NCI-H1436 treated with DMSO at 0.1 percent for 48 hours (cell line): ENCODE data around the gene RALGAPB.
"Not testable (repeated sequence)": the region's sequence is repeated elsewhere in the genome, so short reads cannot be mapped to it uniquely, and the experiment has no call there.

Experiments
- DNase-seq: peaks from one replicate; lab custom pipeline; 2025; lab: John Stamatoyannopoulos, UW

RALGAPB gene

DNA sequence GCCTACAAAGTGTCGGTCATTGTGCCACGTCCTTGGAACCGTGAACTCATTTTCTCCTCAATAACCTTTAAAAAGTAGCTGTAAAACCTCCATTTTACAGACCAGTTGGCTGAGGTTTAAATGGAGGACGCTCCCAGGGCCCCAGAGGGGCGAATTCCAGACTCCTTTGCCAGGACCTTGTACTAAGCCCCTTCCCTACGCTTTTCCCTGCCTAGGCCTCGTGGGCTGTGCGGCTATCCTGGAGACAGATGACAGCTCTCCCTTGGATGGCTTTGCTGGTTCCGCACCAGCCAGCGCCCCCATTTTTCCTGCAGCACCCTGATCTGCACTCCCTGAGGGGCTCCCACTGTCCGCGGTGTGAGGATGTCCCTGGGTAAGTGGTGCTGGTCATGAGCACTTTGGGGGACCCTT, 25.4 kb upstream of the RALGAPB start:
- DNase-seq, result no peak

DNA sequence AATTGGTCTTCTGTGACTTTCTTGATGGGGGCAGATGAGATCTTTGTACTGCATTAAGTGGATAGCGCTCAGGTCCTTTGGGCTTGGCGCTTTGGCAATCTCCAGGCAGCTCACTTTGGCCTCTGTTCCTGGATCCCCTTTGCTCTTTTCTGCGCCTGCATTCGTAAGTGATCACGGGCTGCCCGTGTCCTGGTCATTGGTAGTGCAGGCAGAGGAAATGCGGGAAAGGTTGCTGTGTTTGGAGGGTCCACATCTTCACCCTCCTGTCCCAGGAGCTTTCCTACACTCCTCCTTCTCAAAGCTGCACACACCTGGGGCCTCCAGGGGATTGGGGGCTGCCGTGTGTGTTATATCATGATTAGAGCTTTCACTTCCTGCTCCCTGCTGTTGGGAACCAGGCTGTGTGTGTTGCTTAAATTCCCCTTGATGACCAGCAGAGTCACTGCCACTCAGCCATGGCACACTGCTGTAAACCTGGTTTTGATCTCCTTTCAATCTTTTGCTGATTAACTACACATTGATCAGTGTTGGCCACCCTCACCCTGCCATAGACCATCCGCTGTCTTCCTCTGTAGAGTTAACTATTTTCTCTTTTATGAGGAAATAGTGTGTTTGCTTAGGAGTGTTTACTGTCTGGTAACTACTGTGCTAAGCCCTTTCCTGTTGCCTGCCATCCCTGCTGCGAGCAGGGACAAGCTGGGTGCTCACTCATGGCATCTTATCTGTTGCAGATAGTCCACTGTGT, 24.5 kb upstream of the RALGAPB start:
- DNase-seq, result no peak

DNA sequence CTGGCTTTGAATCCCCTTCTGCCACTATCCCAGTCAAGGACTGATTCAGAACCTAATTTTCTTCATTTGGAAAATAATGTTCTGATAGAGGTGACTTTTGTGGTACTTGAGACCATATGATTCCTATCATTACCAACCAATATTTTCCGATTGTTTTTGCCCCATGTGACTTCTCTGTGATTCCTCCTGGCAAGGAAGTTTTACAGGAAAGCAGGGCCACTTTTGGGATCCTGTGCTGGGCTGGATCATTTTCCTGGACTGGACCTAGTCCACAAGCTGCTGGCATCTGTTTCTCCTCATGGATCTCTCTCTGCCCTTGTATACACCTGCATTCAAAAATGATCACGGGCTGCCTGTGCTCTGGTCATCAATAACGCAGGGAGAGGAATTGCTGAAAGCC, 23.6 kb upstream of the RALGAPB start:
- no peak for DNase-seq

DNA sequence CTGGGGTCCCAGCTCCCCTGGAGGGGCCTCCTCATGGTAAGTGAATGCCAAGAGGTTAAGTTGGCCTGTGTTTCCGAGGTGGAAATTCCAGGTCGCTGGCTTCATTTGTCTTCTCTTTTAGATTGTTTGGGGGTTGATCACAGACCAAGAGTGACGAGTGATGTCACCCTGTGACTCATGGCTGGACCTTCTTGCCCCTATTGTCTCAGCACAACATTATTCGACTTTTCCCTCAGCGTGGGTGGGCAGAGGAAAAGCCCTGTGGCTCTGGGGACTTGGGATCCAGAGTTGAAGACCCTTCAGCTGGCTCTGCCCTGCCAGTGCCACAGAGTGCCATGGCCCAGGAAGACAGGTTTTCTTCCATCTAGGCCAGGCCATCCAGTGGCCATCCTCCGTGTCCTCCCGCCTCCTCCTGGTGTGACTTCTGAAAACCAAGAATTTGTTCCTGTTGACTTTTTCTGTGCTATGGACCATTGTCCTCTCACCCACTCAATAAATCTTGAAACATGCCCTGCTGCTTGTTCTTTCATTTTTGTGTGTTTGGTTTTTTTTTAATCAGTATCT, 22.1 kb upstream of the RALGAPB start:
- no peak for DNase-seq

DNA sequence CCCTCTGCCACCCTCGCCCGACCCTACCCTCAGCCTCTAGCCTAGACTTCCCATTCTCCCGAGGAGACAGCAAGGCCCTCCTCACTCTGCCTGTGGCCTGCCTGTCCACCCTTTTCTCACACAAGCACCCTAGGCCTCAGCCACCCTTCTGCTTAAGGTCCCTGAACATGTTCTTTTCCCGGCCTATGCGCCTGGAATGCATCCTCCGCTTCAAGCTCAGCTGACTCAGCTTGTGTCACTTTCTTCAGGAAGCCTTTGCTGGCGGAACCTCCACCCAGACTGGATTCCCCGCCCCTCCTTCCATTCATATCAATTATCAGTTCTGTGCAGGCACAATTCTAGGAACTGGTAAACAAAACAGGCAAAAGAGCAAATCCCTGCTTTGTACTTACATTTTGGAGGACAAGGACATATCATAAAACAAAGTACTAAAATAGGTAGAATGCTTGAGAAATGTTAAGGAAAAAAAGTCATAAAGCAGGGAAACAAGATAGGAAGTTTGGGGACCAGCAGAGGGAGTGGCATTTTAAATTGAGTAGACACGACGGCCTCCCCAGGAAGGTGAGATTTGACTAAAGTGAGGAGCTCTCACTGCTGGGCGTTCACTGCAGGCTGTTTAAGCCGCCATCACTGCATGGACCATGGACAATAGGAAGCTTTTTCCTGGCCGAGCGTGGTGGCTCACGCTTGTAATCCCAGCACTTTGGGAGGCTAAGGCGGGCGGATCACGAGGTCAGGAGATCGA, 19.6 kb upstream of the RALGAPB start:
- no peak for DNase-seq

DNA sequence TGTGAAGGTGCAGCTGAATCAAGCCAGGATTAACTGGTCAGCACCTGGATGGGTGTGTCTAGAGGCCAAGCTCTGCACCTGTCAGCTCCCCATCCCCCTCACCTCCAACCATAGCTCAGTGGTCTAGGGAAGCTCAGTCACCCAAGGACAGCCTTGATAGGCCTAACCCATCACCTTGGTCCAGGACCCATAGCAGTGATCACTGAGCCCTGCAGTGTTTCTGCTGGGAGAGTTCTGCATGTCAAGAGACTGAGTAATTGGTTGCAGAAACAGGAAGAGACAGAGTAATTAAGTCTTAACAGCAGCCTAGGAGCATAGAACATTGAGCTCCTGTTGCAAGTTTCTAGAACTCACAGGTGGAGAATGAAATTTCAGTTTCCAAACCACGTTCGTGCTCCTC, 18.7 kb upstream of the RALGAPB start:
- DNase-seq, result no peak

DNA sequence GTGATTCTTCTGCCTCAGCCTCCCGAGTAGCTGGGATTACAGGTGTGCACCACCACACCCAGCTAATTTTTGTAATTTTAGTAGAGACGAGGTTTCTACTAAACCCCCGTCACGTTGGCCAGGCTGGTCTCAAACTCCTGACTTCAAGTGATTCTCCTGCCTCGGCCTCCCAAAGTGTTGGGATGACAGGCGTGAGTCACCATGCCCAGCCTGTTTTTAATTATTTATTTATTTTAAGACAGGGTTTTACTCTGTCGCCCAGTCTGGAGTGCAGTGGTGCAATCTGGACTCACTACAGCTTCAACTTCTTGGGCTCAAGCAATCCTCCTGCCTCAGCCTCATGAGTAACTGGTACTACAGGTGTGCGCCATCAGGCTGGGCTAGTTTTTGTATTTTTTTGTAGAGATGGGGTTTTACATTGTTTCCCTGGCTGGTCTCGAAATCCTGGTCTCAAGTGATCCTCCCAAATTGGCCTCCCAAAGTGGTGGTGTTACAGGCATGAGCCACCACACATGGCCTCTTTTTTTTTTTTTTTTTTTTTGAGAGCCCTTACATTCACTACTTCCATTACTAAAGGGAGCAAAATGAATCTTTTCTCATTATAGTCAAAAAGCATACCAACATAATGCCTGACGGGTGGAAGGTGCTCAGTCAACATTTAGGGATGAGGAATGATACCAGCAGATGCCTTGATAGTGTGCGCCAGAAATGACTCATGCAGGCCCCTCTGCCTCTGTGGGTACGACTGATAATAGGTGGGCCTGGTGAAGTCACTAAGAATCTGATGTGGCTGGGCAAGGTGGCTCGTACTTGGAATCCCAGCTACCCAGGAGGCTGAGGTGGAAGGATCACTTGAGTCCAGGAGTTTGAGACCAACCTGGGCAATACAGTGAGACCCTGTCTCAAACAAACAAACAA, 17.8 kb upstream of the RALGAPB start:
- DNase-seq, result no peak

DNA sequence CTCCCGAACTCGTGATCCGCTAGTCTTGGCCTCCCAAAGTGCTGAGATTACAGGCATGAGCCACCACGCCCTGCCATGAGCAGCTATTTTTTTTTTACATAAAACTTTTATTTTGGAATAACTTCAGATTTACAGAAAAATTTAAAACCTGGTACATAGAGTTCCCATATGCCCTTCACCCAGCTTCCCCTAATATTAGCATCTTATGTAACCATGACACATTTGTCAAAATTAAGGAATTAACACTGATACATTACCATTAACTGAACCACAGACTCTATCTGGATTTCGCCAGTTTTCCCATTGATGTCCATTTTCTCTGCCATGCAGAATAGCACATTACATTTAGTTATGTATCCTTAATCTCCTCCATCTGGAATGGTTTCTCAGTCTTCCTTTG, 14.3 kb upstream of the RALGAPB start:
- no peak for DNase-seq

DNA sequence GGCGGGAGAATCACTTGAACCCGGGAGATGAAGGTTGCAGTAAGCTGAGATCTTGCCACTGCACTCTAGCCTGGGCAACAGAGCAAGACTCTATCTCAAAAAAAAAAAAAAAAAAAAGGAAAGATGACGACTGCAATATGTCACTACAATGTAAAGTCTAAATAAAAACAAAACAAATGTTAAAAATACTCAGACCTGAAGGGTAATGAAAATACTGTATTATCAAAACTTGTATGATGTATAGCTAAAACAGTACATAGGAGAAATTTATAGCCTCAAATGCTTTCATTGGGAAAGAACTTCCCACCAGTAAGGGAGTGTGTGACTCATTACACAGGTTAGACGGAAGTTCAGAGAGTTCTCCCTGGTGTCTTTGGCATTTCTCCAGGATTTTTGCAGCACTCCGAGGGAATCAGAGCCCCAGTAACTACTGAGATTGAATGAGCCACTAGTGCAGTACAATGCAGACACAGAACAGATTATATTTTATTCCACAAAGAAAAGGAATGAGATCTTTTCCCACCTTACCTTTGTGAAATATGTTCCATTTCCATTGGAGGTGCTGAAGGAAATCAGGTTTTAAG, 12.5 kb upstream of the RALGAPB start:
- DNase-seq, result no peak

DNA sequence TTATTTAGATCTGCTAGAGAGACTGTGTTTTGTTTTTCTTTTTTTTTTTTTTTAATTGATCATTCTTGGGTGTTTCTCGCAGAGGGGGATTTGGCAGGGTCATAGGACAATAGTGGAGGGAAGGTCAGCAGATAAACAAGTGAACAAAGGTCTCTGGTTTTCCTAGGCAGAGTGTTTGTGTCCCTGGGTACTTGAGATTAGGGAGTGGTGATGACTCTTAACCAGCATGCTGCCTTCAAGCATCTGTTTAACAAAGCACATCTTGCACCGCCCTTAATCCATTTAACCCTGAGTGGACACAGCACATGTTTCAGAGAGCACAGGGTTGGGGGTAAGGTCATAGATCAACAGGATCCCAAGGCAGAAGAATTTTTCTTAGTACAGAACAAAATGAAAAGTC, 12.0 kb upstream of the RALGAPB start:
- DNase-seq, result not testable (repeated sequence)

DNA sequence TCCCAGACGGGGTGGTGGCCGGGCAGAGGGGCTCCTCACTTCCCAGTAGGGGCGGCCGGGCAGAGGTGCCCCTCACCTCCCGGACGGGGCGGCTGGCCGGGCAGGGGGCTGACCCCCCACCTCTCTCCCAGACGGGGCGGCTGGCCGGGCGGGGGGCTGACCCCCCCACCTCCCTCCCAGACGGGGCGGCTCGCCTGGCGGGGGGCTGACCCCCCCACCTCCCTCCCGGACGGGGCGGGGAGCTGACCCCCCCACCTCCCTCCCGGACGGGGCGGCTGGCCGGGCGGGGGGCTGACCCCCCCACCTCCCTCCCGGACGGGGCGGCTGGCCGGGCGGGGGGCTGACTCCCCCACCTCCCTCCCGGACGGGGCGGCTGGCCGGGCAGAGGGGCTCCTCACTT, 11.5 kb upstream of the RALGAPB start:
- DNase-seq, result not testable (repeated sequence)

DNA sequence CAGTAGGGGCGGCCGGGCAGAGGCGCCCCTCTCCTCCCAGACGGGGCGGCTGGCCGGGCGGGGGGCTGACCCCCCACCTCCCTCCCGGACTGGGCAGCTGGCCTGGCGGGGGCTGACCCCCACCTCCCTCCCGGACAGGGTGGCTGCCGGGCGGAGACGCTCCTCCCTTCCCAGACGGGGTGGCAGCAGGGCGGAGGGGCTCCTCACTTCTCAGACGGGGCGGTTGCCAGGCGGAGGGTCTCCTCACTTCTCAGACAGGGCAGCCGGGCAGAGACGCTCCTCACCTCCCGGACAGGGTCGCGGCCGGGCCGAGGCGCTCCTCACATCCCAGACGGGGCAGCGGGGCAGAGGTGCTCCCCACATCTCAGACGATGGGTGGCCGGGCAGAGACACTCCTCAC, 11.1 kb upstream of the RALGAPB start:
- DNase-seq, result not testable (repeated sequence)

DNA sequence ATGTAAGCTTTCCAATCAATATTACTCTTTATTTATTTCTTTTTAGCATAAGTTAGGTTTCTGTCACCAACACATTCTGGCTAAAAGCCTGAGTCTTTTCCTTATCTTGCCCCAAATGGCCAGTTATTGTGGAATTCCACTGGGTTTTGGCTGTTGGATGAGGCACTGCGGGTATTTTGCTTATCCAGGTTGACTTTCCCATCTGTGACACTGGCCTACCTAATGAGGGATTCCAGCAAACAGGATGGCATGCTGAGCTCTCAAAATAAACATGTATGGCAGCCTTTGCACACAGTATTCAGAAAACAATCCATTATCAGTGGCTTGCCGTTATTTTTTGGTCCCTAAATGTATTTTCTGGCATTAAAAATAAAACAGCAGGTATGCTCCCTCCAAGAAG, 6.5 kb upstream of the RALGAPB start:
- DNase-seq, result no peak

DNA sequence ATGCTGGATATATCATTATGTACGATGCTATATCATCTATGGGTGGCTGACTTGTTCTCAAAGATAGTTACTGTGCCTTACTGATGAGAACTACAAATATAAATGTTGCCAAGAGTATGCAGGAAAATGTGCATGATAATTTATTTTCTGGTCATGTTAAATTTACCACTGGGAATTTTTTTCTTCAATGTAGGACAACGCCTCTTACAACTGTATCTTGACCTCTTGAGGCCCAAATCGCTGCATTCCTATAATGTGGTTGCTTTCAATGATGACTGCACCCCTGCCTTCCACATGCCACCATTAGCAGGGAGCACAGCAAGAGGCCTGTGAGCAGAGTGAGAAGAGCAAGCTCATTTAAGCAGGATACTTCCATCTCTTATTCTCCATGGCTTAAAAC, 5.7 kb upstream of the RALGAPB start:
- no peak for DNase-seq

DNA sequence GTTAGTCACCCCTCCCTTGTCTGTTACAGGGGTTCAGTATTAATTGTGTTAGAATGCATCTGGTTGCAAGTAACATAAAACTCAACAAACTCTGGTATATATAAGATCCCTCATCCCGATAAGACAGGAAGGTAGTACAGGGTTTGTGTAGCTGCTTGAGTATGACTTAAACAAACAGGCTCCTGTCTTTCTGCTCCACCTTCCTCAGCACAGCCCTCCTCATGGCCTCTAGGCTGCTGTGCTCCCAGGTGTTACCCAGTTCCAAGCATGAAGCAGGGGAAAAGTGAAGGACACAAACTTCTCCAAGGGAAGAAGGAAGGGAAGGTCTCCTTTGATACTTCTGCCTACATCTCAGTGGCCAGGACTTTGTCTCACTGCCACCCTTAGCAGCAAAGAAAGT, 1.4 kb upstream of the RALGAPB start:
- no peak for DNase-seq

DNA sequence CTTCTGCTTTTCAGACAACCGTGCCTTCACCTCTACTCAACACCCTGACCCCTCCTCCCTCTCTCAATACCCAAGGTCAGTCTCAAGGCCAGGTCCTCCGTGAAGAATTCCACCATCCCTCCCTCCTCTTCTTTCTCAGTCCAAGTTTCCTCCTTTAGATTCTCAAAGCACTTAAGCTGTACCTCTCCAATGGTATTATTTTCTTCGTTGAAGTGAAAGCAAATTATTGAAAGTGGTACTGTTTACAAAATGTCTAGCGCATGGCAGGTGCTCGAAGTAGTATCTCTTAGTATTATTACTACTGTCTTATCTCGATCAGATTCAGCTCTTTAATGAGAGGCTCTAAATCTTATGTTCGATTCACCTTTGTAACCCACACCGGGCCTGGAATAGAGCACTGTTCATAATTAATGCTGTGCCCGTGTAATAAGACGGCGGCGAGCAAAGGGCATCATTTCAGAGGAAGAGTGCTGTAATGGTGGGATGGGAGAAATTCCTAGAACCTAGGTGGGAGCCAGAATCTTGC, 593 bp upstream of the RALGAPB start:
- DNase-seq, result no peak

DNA sequence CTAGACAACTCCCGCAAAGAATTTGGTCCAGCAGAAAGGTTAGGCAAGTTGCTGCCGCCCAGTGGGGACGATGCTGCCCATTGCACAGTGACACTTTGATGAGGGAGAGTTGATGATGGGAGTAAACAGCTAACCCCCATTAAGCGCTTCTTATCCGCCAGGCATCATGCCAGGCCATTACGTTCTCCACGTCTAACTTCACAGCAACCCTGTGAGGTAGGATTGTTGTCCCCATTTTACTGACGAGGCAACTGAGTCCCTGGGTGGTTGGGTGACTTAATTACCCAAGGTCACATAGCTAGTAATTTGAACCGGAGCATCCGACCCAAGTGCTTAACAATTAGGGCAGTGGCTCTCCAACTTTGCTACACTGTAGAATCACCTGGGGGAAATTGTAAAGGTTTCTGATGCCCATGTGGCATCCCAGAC, 738 bp downstream of the RALGAPB start:
- no peak for DNase-seq

DNA sequence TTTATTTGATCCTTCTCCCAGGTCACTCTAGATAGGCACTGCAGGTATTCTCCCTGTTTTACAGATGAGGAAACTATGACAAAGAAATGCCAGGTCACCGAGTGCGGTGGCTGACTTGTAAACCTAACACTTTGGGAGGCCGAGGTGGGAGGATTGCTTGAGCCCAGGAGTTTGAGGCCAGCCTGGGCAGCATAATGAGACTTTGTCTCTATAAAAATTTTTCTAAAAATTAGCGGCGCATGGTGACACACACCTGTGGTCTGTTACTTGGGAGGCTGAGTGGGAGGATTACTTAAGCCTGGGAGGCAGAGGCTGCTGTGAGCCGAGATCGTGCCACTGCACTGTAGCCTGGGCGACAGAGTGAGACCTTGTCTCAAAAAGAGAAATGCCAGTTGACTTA, 5.1 kb downstream of the RALGAPB start:
- DNase-seq, result no peak

DNA sequence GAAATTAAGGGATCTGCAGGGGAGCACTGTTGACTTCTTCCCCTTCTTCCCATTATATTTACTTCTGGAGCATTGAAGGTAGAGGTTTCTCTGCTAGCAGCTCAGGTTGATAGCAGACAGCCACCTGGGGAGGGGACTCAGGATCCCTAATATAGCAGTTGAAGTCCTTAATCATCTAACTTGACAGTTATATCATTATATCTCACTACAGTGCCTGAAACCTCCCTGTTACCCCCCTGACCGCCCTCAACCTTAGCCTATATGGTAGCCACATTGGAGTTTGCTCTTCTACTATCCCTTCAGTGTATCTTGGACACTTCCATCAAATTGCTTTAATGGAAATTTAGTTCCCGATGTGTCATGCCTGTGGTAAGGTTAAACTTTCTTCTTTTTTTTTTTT, 7.0 kb downstream of the RALGAPB start:
- DNase-seq, result no peak

DNA sequence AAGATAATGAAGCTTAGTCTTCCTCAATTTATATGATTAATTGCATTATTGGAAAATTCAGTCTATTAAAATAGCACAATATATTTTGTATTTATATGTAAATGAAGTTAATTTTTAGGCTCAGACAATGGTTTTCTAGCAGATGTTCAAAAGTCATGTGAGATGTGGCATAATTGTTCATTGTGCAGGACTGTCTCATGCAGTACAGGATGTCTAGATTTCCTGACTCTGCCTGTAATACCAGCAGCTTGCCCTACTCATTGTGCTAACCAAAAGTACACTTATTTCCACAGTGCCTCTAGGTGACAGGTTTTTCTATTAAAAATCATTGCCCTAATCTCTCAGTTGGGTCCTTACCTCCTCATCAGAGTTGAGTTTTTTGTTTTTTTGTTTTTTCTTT, 12.4 kb downstream of the RALGAPB start:
- no peak for DNase-seq

DNA sequence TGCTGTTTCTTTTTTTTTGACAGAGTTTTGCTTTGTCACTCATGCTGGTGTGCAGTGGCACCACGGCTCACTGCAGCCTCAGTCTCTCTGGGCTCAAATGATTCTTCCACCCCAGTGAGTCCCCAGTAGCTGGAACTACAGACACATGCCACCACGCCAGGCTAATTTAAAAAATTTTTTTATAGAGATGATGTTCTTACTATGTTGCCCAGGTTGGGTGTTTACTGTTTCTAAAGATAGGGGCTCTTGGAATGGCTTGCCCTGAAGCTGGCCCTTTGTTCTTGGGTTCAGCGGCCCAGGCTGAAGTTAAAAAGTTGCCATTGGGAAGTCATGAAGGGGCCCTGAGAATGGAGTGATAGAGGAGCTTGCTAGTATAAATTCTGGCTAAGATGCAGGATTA, 16.5 kb downstream of the RALGAPB start:
- DNase-seq, result no peak
